Muscle layer of duodenum (tissue), 2 donors: ENCODE measurements around the gene ERC2.

Experiments
- H3K27ac ChIP-seq: one replicate; pipeline ENCODE4 v1.7.0; 2013; ENCODE audit warnings: mild to moderate bottlenecking, low read length
- H3K27me3 ChIP-seq: one replicate; pipeline ENCODE4 v1.7.0; 2013; ENCODE audit warnings: low read depth, mild to moderate bottlenecking, control low read depth, low read length
- H3K36me3 ChIP-seq, 2 donors: one replicate each; pipeline ENCODE4 v1.7.0; 2013; ENCODE audit warnings: low read length in 2 of 2, control low read depth in 1 of 2, mild to moderate bottlenecking in 1 of 2; ENCODE audit not compliant: insufficient read depth in 2 of 2, control insufficient read depth in 1 of 2
- H3K4me1 ChIP-seq, 2 donors: one replicate each; pipeline ENCODE4 v1.7.0; 2013; ENCODE audit warnings: low read length in 2 of 2, mild to moderate bottlenecking in 2 of 2, control low read depth in 1 of 2, moderate library complexity in 1 of 2; ENCODE audit not compliant: insufficient read depth in 2 of 2, control insufficient read depth in 1 of 2
- H3K4me3 ChIP-seq, 2 donors: one replicate each; pipeline ENCODE4 v1.7.0; 2013; ENCODE audit warnings: low read length in 2 of 2, low read depth in 1 of 2, mild to moderate bottlenecking in 1 of 2
- H3K9me3 ChIP-seq, 2 donors: one replicate each; pipeline ENCODE4 v1.7.0; 2013; ENCODE audit warnings: low read length in 2 of 2, control low read depth in 1 of 2, mild to moderate bottlenecking in 1 of 2; ENCODE audit not compliant: control insufficient read depth in 1 of 2
- donor health status: healthy.

ERC2 gene

GRCh38 chr3:56200251-56200650 lies 268.0 kb downstream of the ERC2 start:
- no peaks in the 10 kb centered on the region for H3K36me3 ChIP-seq
- H3K27ac ChIP-seq: no peak overlapping the region
- H3K27me3 ChIP-seq: no peaks in the 10 kb centered on the region
- H3K4me1 ChIP-seq: no peaks in the 10 kb centered on the region
- H3K9me3 ChIP-seq: no peaks in the 10 kb centered on the region
- no peak overlapping the region for H3K4me3 ChIP-seq

- H3K4me3 ChIP-seq: no peak overlapping the region
- H3K27ac ChIP-seq: no peak overlapping the region
- no peaks in the 10 kb centered on the region for H3K36me3 ChIP-seq
These were observed 270.3 kb downstream of the ERC2 start for GRCh38 chr3:56197991-56198390.

GRCh38 chr3:56197259-56197965 lies 270.9 kb downstream of the ERC2 start:
- Histone ChIP-seq H3K4me3 (no peak overlapping the region), H3K36me3 (no peaks in the 10 kb centered on the region), H3K27me3 (no peaks in the 10 kb centered on the region), H3K27ac (no peak overlapping the region), H3K9me3 (no peaks in the 10 kb centered on the region), H3K4me1 (no peaks in the 10 kb centered on the region)

More at GRCh38 chr3:56197991-56198390, 270.3 kb downstream of the ERC2 start:
- Histone ChIP-seq H3K27me3 (no peaks in the 10 kb centered on the region), H3K9me3 (no peaks in the 10 kb centered on the region), H3K4me1 (no peaks in the 10 kb centered on the region)

- H3K27me3 ChIP-seq: no peaks in the 10 kb centered on the region
- H3K4me3 ChIP-seq: no peak overlapping the region
- no peak overlapping the region for H3K27ac ChIP-seq
- H3K9me3 ChIP-seq: no peaks in the 10 kb centered on the region
- no peaks in the 10 kb centered on the region for H3K36me3 ChIP-seq
- H3K4me1 ChIP-seq: no peaks in the 10 kb centered on the region
These were observed 271.6 kb downstream of the ERC2 start for GRCh38 chr3:56196700-56197099.

GRCh38 chr3:56193519-56193918 lies 274.7 kb downstream of the ERC2 start:
- H3K4me1 ChIP-seq: no peaks in the 10 kb centered on the region
- no peak overlapping the region for H3K4me3 ChIP-seq
- H3K27ac ChIP-seq: no peak overlapping the region
- H3K36me3 ChIP-seq: no peaks in the 10 kb centered on the region
- H3K27me3 ChIP-seq: no peaks in the 10 kb centered on the region
- no peaks in the 10 kb centered on the region for H3K9me3 ChIP-seq

- no peak overlapping the region for H3K4me3 ChIP-seq
- H3K27me3 ChIP-seq: no peaks in the 10 kb centered on the region
- no peaks in the 10 kb centered on the region for H3K4me1 ChIP-seq
- no peak overlapping the region for H3K27ac ChIP-seq
- H3K36me3 ChIP-seq: no peaks in the 10 kb centered on the region
- H3K9me3 ChIP-seq: no peaks in the 10 kb centered on the region
These were observed 276.3 kb downstream of the ERC2 start for GRCh38 chr3:56192001-56192400.

- no peaks in the 10 kb centered on the region for H3K27me3 ChIP-seq
- no peaks in the 10 kb centered on the region for H3K36me3 ChIP-seq
- no peaks in the 10 kb centered on the region for H3K4me1 ChIP-seq
- no peak overlapping the region for H3K4me3 ChIP-seq
- H3K27ac ChIP-seq: no peak overlapping the region
- no peaks in the 10 kb centered on the region for H3K9me3 ChIP-seq
These were observed 277.4 kb downstream of the ERC2 start for GRCh38 chr3:56190771-56191305.

GRCh38 chr3:56190130-56190529 lies 278.1 kb downstream of the ERC2 start:
- no peaks in the 10 kb centered on the region for H3K27me3 ChIP-seq
- no peaks in the 10 kb centered on the region for H3K4me1 ChIP-seq
- no peaks in the 10 kb centered on the region for H3K9me3 ChIP-seq
- no peaks in the 10 kb centered on the region for H3K36me3 ChIP-seq
- no peak overlapping the region for H3K4me3 ChIP-seq
- no peak overlapping the region for H3K27ac ChIP-seq

GRCh38 chr3:56189536-56189935 lies 278.7 kb downstream of the ERC2 start:
- H3K36me3 ChIP-seq: no peaks in the 10 kb centered on the region
- H3K9me3 ChIP-seq: no peaks in the 10 kb centered on the region
- H3K27ac ChIP-seq: no peak overlapping the region
- no peaks in the 10 kb centered on the region for H3K27me3 ChIP-seq
- no peaks in the 10 kb centered on the region for H3K4me1 ChIP-seq
- H3K4me3 ChIP-seq: no peak overlapping the region

GRCh38 chr3:56188201-56188600 lies 280.1 kb downstream of the ERC2 start:
- Histone ChIP-seq H3K4me3 (no peak overlapping the region), H3K36me3 (no peaks in the 10 kb centered on the region), H3K9me3 (no peaks in the 10 kb centered on the region), H3K27me3 (no peaks in the 10 kb centered on the region), H3K4me1 (no peaks in the 10 kb centered on the region), H3K27ac (no peak overlapping the region)

GRCh38 chr3:56187051-56187450 lies 281.2 kb downstream of the ERC2 start:
- no peak overlapping the region for H3K27ac ChIP-seq
- H3K4me1 ChIP-seq: no peaks in the 10 kb centered on the region
- H3K4me3 ChIP-seq: no peak overlapping the region
- no peaks in the 10 kb centered on the region for H3K36me3 ChIP-seq
- H3K27me3 ChIP-seq: no peaks in the 10 kb centered on the region
- H3K9me3 ChIP-seq: no peaks in the 10 kb centered on the region

GRCh38 chr3:56185827-56186226 lies 282.4 kb downstream of the ERC2 start:
- no peak overlapping the region for H3K27ac ChIP-seq

More at GRCh38 chr3:56185827-56186226, 282.4 kb downstream of the ERC2 start:
- Histone ChIP-seq H3K4me1 (no peaks in the 10 kb centered on the region), H3K36me3 (no peaks in the 10 kb centered on the region), H3K9me3 (no peaks in the 10 kb centered on the region), H3K4me3 (no peak overlapping the region), H3K27me3 (no peaks in the 10 kb centered on the region)
